ENCODE results near the gene RGS4. TPM values are rescaled to one million over a fixed set of nuclear protein-coding genes. Genes with fewer than 3 reads are reported as not detected.

RGS4 gene
- total and polyA plus RNA-seq, 2 experiments from 2014 or later: 0.32 to 0.38 TPM

DNA sequence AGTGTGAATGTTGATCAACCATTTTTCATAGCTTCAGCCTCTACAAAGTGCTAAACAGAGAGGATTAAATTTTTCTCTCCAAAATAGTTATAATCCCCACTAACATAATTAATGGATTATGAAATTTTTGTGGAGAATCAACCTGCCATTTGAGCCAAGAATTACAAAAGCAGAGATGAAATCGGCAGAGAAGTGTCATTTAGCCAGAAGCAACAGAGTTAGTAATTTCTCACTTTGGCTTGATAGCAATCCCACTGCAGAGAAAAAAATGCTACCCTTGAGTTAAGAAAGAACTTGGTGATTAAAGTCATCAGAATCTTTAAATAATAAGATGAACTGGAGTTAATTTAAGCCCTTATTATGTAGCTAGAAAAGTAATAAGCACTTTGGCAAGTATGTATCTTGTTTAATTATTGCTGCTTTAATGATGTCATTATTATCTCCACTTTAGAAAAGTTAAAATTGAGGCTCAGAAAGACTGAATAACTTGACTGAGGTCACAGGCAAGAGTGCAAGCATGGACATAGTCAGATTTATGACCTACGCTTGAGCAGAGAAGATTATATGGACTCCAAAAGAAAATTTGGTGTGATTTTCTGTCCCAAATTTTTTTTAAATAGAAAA lies 37.3 kb downstream of the RGS4 start:
- no peak overlapping the region for H3K4me3 Mint-ChIP-seq
- H3K27ac ChIP-seq (ENCODE audit: low read depth): no peak overlapping the region
- TF ChIP-seq EZH2phosphoT487 (IDR thresholded peaks at IDR 0.05; ENCODE audit: unreplicated experiment) (no peak), EZH2 (IDR thresholded peaks at IDR 0.05; ENCODE audit: low read depth, unreplicated experiment) (no peak), CREB1 (CRISPR knock-in tag; IDR thresholded peaks at IDR 0.05; ENCODE audit: low read depth) (no peak), STAT1 (IDR thresholded peaks at IDR 0.05; ENCODE audit: unreplicated experiment) (no peak), ZNF331 (CRISPR knock-in tag; IDR thresholded peaks at IDR 0.05; ENCODE audit: low read depth) (no peak), ZNF114 (CRISPR knock-in tag; IDR thresholded peaks at IDR 0.05) (no peak), JUNB (IDR thresholded peaks at IDR 0.05; ENCODE audit: unreplicated experiment) (no peak), POLR2AphosphoS5 (IDR thresholded peaks at IDR 0.05; ENCODE audit: low read depth) (no peak), NANOG (IDR thresholded peaks at IDR 0.05; ENCODE audit: borderline replicate concordance) (no peak)
- TF ChIP-seq, protein P1, sequence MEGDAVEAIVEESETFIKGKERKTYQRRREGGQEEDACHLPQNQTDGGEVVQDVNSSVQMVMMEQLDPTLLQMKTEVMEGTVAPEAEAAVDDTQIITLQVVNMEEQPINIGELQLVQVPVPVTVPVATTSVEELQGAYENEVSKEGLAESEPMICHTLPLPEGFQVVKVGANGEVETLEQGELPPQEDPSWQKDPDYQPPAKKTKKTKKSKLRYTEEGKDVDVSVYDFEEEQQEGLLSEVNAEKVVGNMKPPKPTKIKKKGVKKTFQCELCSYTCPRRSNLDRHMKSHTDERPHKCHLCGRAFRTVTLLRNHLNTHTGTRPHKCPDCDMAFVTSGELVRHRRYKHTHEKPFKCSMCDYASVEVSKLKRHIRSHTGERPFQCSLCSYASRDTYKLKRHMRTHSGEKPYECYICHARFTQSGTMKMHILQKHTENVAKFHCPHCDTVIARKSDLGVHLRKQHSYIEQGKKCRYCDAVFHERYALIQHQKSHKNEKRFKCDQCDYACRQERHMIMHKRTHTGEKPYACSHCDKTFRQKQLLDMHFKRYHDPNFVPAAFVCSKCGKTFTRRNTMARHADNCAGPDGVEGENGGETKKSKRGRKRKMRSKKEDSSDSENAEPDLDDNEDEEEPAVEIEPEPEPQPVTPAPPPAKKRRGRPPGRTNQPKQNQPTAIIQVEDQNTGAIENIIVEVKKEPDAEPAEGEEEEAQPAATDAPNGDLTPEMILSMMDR (conservative IDR thresholded peaks at IDR 0.05; ENCODE audit: low read depth in 2 of 2): no peak
- TF ChIP-seq, protein P2, sequence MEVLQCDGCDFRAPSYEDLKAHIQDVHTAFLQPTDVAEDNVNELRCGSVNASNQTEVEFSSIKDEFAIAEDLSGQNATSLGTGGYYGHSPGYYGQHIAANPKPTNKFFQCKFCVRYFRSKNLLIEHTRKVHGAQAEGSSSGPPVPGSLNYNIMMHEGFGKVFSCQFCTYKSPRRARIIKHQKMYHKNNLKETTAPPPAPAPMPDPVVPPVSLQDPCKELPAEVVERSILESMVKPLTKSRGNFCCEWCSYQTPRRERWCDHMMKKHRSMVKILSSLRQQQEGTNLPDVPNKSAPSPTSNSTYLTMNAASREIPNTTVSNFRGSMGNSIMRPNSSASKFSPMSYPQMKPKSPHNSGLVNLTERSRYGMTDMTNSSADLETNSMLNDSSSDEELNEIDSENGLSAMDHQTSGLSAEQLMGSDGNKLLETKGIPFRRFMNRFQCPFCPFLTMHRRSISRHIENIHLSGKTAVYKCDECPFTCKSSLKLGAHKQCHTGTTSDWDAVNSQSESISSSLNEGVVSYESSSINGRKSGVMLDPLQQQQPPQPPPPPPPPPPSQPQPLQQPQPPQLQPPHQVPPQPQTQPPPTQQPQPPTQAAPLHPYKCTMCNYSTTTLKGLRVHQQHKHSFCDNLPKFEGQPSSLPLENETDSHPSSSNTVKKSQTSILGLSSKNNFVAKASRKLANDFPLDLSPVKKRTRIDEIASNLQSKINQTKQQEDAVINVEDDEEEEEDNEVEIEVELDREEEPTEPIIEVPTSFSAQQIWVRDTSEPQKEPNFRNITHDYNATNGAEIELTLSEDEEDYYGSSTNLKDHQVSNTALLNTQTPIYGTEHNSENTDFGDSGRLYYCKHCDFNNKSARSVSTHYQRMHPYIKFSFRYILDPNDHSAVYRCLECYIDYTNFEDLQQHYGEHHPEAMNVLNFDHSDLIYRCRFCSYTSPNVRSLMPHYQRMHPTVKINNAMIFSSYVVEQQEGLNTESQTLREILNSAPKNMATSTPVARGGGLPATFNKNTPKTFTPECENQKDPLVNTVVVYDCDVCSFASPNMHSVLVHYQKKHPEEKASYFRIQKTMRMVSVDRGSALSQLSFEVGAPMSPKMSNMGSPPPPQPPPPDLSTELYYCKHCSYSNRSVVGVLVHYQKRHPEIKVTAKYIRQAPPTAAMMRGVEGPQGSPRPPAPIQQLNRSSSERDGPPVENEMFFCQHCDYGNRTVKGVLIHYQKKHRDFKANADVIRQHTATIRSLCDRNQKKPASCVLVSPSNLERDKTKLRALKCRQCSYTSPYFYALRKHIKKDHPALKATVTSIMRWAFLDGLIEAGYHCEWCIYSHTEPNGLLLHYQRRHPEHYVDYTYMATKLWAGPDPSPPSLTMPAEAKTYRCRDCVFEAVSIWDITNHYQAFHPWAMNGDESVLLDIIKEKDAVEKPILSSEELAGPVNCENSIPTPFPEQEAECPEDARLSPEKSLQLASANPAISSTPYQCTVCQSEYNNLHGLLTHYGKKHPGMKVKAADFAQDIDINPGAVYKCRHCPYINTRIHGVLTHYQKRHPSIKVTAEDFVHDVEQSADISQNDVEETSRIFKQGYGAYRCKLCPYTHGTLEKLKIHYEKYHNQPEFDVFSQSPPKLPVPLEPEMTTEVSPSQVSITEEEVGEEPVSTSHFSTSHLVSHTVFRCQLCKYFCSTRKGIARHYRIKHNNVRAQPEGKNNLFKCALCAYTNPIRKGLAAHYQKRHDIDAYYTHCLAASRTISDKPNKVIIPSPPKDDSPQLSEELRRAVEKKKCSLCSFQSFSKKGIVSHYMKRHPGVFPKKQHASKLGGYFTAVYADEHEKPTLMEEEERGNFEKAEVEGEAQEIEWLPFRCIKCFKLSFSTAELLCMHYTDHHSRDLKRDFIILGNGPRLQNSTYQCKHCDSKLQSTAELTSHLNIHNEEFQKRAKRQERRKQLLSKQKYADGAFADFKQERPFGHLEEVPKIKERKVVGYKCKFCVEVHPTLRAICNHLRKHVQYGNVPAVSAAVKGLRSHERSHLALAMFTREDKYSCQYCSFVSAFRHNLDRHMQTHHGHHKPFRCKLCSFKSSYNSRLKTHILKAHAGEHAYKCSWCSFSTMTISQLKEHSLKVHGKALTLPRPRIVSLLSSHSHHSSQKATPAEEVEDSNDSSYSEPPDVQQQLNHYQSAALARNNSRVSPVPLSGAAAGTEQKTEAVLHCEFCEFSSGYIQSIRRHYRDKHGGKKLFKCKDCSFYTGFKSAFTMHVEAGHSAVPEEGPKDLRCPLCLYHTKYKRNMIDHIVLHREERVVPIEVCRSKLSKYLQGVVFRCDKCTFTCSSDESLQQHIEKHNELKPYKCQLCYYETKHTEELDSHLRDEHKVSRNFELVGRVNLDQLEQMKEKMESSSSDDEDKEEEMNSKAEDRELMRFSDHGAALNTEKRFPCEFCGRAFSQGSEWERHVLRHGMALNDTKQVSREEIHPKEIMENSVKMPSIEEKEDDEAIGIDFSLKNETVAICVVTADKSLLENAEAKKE (CRISPR knock-in tag; IDR thresholded peaks at IDR 0.05): no peak
- TF ChIP-seq, protein P3, sequence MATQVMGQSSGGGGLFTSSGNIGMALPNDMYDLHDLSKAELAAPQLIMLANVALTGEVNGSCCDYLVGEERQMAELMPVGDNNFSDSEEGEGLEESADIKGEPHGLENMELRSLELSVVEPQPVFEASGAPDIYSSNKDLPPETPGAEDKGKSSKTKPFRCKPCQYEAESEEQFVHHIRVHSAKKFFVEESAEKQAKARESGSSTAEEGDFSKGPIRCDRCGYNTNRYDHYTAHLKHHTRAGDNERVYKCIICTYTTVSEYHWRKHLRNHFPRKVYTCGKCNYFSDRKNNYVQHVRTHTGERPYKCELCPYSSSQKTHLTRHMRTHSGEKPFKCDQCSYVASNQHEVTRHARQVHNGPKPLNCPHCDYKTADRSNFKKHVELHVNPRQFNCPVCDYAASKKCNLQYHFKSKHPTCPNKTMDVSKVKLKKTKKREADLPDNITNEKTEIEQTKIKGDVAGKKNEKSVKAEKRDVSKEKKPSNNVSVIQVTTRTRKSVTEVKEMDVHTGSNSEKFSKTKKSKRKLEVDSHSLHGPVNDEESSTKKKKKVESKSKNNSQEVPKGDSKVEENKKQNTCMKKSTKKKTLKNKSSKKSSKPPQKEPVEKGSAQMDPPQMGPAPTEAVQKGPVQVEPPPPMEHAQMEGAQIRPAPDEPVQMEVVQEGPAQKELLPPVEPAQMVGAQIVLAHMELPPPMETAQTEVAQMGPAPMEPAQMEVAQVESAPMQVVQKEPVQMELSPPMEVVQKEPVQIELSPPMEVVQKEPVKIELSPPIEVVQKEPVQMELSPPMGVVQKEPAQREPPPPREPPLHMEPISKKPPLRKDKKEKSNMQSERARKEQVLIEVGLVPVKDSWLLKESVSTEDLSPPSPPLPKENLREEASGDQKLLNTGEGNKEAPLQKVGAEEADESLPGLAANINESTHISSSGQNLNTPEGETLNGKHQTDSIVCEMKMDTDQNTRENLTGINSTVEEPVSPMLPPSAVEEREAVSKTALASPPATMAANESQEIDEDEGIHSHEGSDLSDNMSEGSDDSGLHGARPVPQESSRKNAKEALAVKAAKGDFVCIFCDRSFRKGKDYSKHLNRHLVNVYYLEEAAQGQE (IDR thresholded peaks at IDR 0.05; ENCODE audit: unreplicated experiment): no peak
- TF ChIP-seq, protein P4, sequence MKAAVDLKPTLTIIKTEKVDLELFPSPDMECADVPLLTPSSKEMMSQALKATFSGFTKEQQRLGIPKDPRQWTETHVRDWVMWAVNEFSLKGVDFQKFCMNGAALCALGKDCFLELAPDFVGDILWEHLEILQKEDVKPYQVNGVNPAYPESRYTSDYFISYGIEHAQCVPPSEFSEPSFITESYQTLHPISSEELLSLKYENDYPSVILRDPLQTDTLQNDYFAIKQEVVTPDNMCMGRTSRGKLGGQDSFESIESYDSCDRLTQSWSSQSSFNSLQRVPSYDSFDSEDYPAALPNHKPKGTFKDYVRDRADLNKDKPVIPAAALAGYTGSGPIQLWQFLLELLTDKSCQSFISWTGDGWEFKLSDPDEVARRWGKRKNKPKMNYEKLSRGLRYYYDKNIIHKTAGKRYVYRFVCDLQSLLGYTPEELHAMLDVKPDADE (IDR thresholded peaks at IDR 0.05): no peak
- DNase-seq (ENCODE audit: low spot score): no peak
- no peak overlapping the region for H3K27ac Mint-ChIP-seq
- ATAC-seq: no peak
- no peaks in the 10 kb centered on the region for H3F3A ChIP-seq (replicated peaks; ENCODE audit: low read depth)
- H3K36me3 ChIP-seq (ENCODE audit: insufficient read depth): no peaks in the 10 kb centered on the region
- H4K20me1 ChIP-seq (replicated peaks; ENCODE audit: insufficient read depth): no peaks in the 10 kb centered on the region
- H3K4me1 Mint-ChIP-seq: no peaks in the 10 kb centered on the region
- no peaks in the 10 kb centered on the region for H3K4me1 ChIP-seq (ENCODE audit: insufficient read depth)
- peaks cover 18% of the 10 kb centered on the region; the same call in 2 of the 3 replicates for H3K9me3 Mint-ChIP-seq
- no peak overlapping the region for H3K4me3 ChIP-seq
- no peaks in the 10 kb centered on the region; the same call in 1 of the 2 replicates for H3K9me2 ChIP-seq (ENCODE audit: insufficient read depth)
- H3K4me2 ChIP-seq: no peak overlapping the region
- no peaks in the 10 kb centered on the region for H3K27me3 Mint-ChIP-seq (ENCODE audit: insufficient read depth, low read depth, poor library complexity)
- no peaks in the 10 kb centered on the region for H3K79me2 ChIP-seq (replicated peaks; ENCODE audit: insufficient read depth)
- no peaks in the 10 kb centered on the region for H3K27me3 ChIP-seq (ENCODE audit: insufficient read depth)
- peaks cover 4% of the 10 kb centered on the region; the same call in 2 of the 3 replicates for H3K36me3 Mint-ChIP-seq (ENCODE audit: low read depth)
- no peak overlapping the region for H2AFZ ChIP-seq

Data from GM23338 (cell line).